Astrocyte (in vitro differentiated cells and primary cell): ENCODE measurements around the gene PDE6B.

ENCODE experiments used
- CTCF ChIP-seq: IDR thresholded peaks from 2 replicates; pipeline ENCODE4 v1.5.1; 2011; ENCODE audit warnings: low read depth, mild to moderate bottlenecking, inconsistent platforms, low read length, moderate library complexity; ENCODE audit not compliant: insufficient read depth
- EZH2 ChIP-seq: IDR thresholded peaks from 2 replicates; pipeline ENCODE4 v1.6.1; 2012; ENCODE audit warnings: mild to moderate bottlenecking, low read length, inconsistent platforms; ENCODE audit not compliant: insufficient read depth

GRCh38 chr4:675036-675882 is 49.9 kb downstream of the PDE6B start:
- no peak for TF ChIP-seq CTCF
- no peak for TF ChIP-seq EZH2
